ENCODE results near the gene TGFBR2. TPM values are rescaled to one million over a fixed set of nuclear protein-coding genes. Genes with fewer than 3 reads are reported as not detected.

TGFBR2 gene
- polyA plus RNA-seq, 3 donors: 46.6 to 60.3 (median 57.0) TPM

GRCh38 chr3:30656624-30657141, 50.3 kb downstream of the TGFBR2 start:
- Mint-ChIP-seq H3K4me3 (no peak overlapping the region), H3K9me3 (no peaks in the 10 kb centered on the region), H3K27ac (peak overlapping the region in 5 of 7 donors; percentile 3 to 95 (median 69)), H3K36me3 (peaks cover 83 to 84% of the 10 kb centered on the region in 2 donors), H3K4me1 (peaks cover 63% of the 10 kb centered on the region), H3K27me3 (ENCODE audit: low read depth in 3 of 3) (peaks cover 0 to 3% (median 0%) of the 10 kb centered on the region in 3 donors)
- Histone ChIP-seq H3K4me3 (replicated peaks in 1 of 3; ENCODE audit: low read depth in 2 of 3, low read length in 3 of 3) (no peak overlapping the region), H3K9me3 (replicated peaks in 1 of 2; ENCODE audit: control insufficient read depth in 1 of 2, insufficient read depth in 1 of 2, low read length in 2 of 2) (no peaks in the 10 kb centered on the region), H3K36me3 (replicated peaks in 1 of 2; ENCODE audit: control insufficient read depth in 1 of 2, insufficient read depth in 2 of 2, low read length in 2 of 2) (peaks cover 55 to 82% of the 10 kb centered on the region in 2 donors), H4K20me1 (ENCODE audit: insufficient read depth, low read length) (peaks cover 71% of the 10 kb centered on the region), H3K4me2 (replicated peaks; ENCODE audit: extremely low read depth, low read length, poor library complexity, severe bottlenecking) (no peak overlapping the region), H3K27ac (ENCODE audit: low read depth in 1 of 2, low read length in 2 of 2) (peak overlapping the region in 1 of 2 donors; percentile 17), H2AFZ (ENCODE audit: insufficient read depth, low read depth, low read length, poor library complexity, severe bottlenecking) (no peak overlapping the region), H3K9ac (ENCODE audit: insufficient read depth, low read length, poor library complexity, severe bottlenecking) (no peak overlapping the region), H3K4me1 (ENCODE audit: control insufficient read depth in 1 of 2, insufficient read depth in 2 of 2, low read length in 2 of 2) (peaks cover 51 to 61% of the 10 kb centered on the region in 2 donors), H3K27me3 (ENCODE audit: control insufficient read depth in 2 of 2, insufficient read depth in 2 of 2, low read length in 2 of 2) (no peaks in the 10 kb centered on the region), H3K79me2 (ENCODE audit: insufficient read depth, low read length) (peaks cover 72% of the 10 kb centered on the region)
- intact Hi-C loops (cut with micrococcal nuclease): loop anchor here in 1 of 2 donors (5.0 kb wide), 1 partner anchor 49 kb away; the partner anchor contains the start of gene TGFBR2
- DNase-seq: no peak
- WGBS (ENCODE audit: insufficient coverage): 100% methylated on average over 1 of the region's 3 CpGs
- TF ChIP-seq, protein P1, sequence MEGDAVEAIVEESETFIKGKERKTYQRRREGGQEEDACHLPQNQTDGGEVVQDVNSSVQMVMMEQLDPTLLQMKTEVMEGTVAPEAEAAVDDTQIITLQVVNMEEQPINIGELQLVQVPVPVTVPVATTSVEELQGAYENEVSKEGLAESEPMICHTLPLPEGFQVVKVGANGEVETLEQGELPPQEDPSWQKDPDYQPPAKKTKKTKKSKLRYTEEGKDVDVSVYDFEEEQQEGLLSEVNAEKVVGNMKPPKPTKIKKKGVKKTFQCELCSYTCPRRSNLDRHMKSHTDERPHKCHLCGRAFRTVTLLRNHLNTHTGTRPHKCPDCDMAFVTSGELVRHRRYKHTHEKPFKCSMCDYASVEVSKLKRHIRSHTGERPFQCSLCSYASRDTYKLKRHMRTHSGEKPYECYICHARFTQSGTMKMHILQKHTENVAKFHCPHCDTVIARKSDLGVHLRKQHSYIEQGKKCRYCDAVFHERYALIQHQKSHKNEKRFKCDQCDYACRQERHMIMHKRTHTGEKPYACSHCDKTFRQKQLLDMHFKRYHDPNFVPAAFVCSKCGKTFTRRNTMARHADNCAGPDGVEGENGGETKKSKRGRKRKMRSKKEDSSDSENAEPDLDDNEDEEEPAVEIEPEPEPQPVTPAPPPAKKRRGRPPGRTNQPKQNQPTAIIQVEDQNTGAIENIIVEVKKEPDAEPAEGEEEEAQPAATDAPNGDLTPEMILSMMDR (IDR thresholded peaks at IDR 0.05): no peak

GRCh38 chr3:30657914-30658313, 51.5 kb downstream of the TGFBR2 start:
- peaks cover 81 to 84% of the 10 kb centered on the region in 2 donors for H3K36me3 Mint-ChIP-seq
- Histone ChIP-seq H3K4me1 (ENCODE audit: control insufficient read depth in 1 of 2, insufficient read depth in 2 of 2, low read length in 2 of 2) (peaks cover 51 to 61% of the 10 kb centered on the region in 2 donors), H3K36me3 (replicated peaks in 1 of 2; ENCODE audit: control insufficient read depth in 1 of 2, insufficient read depth in 2 of 2, low read length in 2 of 2) (peaks cover 55 to 82% of the 10 kb centered on the region in 2 donors), H3K79me2 (ENCODE audit: insufficient read depth, low read length) (peaks cover 72% of the 10 kb centered on the region), H3K4me3 (replicated peaks in 1 of 3; ENCODE audit: low read depth in 2 of 3, low read length in 3 of 3) (no peak overlapping the region), H3K4me2 (replicated peaks; ENCODE audit: extremely low read depth, low read length, poor library complexity, severe bottlenecking) (peak overlapping the region; percentile 47), H3K9me3 (replicated peaks in 1 of 2; ENCODE audit: control insufficient read depth in 1 of 2, insufficient read depth in 1 of 2, low read length in 2 of 2) (no peaks in the 10 kb centered on the region), H3K27me3 (ENCODE audit: control insufficient read depth in 2 of 2, insufficient read depth in 2 of 2, low read length in 2 of 2) (no peaks in the 10 kb centered on the region), H4K20me1 (ENCODE audit: insufficient read depth, low read length) (peaks cover 84% of the 10 kb centered on the region), H3K27ac (ENCODE audit: low read depth in 1 of 2, low read length in 2 of 2) (peak overlapping the region in 1 of 2 donors; percentile 72), H2AFZ (ENCODE audit: insufficient read depth, low read depth, low read length, poor library complexity, severe bottlenecking) (no peak overlapping the region), H3K9ac (ENCODE audit: insufficient read depth, low read length, poor library complexity, severe bottlenecking) (no peak overlapping the region)
- H3K27me3 Mint-ChIP-seq (ENCODE audit: low read depth in 3 of 3): peaks cover 0 to 3% (median 0%) of the 10 kb centered on the region in 3 donors
- peak overlapping the region; percentile 66 to 89 (median 80) for H3K27ac Mint-ChIP-seq
- peaks cover 67% of the 10 kb centered on the region for H3K4me1 Mint-ChIP-seq
- H3K9me3 Mint-ChIP-seq: no peaks in the 10 kb centered on the region
- H3K4me3 Mint-ChIP-seq: no peak overlapping the region
- 100% methylated on average over 1 of the region's 3 CpGs for WGBS (ENCODE audit: insufficient coverage)
- TF ChIP-seq, protein P1 (IDR thresholded peaks at IDR 0.05): no peak
- intact Hi-C loops (cut with micrococcal nuclease): loop anchor here in 1 of 2 donors (5.0 kb wide), 1 partner anchor 51 kb away; the partner anchor contains the start of gene TGFBR2
- DNase-seq: no peak

Measured in CD14-positive monocyte (primary cell).